Central memory CD8-positive, alpha-beta T cell (primary cell): Measurements from ENCODE around the gene RASGRP2.

Source experiments
- ATAC-seq: fragments of 150-1000 bp; cut with Tn5 transposase; replicated peaks from 2 replicates; pipeline ENCODE4 v1.10.0; 2022; ENCODE audit warnings: mild to moderate bottlenecking, moderate FRiP score, moderate number of reproducible peaks; ENCODE audit not compliant: poor library complexity, severe bottlenecking; ENCODE audit errors: extremely low read depth
- DNase-seq, 2 donors: peaks; one replicate each; pipeline ENCODE4 v3.0.0; 2021; ENCODE audit warnings: low spot score in 2 of 2
- H3K27ac Mint-ChIP-seq: one replicate; pipeline ENCODE4 v1.8.0; 2022; ENCODE audit warnings: low read depth, mild to moderate bottlenecking, moderate library complexity, mixed read lengths
- H3K27me3 Mint-ChIP-seq: one replicate; pipeline ENCODE4 v1.8.0; 2022; ENCODE audit warnings: mixed read lengths
- H3K36me3 Mint-ChIP-seq: one replicate; pipeline ENCODE4 v1.8.0; 2022; ENCODE audit warnings: mild to moderate bottlenecking, moderate library complexity, mixed read lengths; ENCODE audit not compliant: insufficient read depth
- H3K4me1 Mint-ChIP-seq: one replicate; pipeline ENCODE4 v1.8.0; 2022; ENCODE audit warnings: mixed read lengths
- H3K4me3 Mint-ChIP-seq: one replicate; pipeline ENCODE4 v1.8.0; 2022; ENCODE audit warnings: mild to moderate bottlenecking, moderate library complexity, mixed read lengths
- H3K9me3 Mint-ChIP-seq: one replicate; pipeline ENCODE4 v1.8.0; 2022; ENCODE audit warnings: mixed read lengths

Gene RASGRP2

DNA sequence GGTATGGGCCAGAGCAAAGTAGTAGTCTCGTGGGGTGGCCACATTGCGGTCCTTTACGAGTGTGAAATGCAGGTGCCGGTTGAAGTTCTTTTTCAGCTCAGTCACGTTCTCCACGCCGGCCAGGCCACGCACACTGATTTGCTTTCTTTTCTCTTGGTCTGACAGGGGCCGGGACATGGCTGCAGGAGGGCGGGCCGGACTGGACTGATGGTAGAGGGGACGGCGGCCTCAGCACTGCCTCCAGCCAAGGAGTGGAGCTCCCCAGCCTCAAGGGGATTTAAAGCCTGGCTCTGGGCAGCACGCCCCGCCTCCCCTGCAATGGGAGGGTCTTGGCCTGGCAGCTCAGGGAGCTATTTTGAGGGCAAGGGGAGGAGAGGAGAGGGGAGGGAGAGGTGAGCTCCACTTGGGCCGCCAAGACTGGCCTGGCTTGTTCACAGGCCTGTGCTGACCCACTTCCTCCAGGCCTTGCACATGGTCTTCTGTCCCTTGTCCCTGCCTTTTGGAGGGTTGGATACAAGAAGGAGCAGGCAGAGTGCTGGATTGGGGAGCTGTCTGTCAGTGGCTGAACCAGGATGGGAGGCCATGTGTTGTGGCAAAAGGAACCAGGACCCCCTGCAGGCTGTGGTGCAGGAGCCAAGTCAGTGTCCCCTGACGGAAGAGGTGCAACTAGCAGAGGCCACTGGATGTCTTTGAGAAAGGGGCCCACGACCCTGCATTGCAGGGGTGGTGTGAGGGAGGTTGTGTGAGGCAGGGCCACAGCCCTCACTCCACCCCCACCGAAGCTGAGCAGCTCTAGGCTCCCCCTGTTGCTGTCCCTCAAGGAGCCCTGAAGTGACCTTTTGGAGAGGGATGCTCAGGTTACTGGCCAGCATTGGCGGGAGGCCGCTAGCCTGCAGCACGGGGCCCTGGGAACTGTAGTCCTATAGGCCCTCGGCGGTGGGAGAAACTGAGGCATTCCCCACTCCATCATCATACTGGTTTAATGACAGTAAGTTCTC, 16.1 kb upstream of the RASGRP2 start, which contains the start of gene PYGM:
Gene PYGM, minus strand, starts transcription at position 253 of the 998 bp plus-strand sequence. Its CDS starts 76 bp downstream, at position 177.
- ATAC-seq, result no peak
- Mint-ChIP-seq H3K36me3 (peaks cover 58% of the 10 kb centered on the region), H3K4me3 (peak within 1 kb of the TSS; percentile 76), H3K27me3 (no peaks in the 10 kb centered on the region), H3K4me1 (peaks cover 54% of the 10 kb centered on the region), H3K9me3 (no peaks in the 10 kb centered on the region), H3K27ac (peak within 1 kb of the TSS; percentile 79)
- DNase-seq, result no peak

DNA sequence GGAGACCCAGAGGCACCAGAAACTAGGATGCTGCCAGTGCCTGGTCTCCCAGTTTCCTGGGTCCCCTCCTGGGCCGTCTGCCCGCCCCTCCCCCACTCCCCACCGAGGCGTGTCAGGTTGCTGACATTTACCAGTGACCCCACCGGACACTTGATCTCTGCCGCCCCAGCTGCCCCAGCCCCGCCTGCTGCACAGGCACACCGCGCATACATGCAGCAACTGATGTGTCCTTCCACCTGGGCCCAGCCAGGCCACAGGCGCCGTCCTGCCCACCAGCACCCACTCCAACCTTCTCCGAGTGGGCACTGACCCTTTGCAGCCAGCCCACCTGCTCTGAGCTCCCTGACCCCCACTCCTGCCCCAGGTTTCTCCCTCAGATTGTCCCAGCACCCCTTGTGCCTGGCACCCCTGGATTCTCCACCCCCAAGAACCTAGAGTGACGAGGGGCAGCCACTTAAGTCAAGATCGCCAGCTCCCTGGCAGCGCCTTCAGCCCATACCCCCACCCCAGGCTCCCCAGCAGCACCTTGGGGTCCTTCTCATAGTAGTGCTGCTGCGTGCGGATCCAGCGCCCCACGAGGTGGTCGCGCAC, 15.3 kb upstream of the RASGRP2 start:
- DNase-seq, result no peak
- peak overlapping the region; percentile 27 for H3K4me3 Mint-ChIP-seq
- H3K27ac Mint-ChIP-seq, result peak overlapping the region; percentile 79

DNA sequence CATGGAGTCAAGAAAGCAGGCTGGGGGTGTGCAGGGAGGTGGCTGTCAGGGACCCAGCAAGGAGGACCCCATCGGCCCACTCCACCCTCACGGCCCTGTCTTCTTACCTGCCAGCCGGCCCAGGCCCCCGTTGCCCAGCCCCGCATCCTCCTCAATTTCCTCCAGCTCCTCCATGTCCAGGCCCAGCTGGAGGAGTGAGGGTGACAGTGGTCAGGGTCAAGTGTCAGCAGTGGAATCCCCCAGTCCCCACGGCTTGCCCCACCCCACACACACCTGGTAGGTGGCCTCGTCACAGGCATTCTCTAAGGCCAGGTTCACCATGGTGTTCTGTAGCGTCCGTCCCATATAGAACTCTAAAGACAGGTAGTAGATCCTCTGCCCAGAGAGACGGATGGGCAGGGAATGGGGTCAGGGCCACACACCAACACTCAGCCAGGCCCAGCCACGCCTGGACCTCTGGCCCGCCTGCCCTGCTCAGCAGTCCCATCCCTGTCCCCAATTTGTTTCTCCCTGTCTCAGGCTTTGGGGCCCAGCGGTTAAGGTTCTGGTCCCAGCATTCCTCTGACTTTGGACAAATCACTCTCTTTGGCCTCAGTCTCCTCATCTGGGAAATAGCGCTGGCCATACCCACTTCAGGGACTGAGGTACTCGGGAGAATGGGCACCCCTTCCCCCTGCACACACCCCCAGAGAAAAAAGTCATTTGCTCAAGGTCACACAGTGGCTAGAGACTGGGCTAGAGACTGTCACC, 14.6 kb upstream of the RASGRP2 start:
- peaks cover 38% of the 10 kb centered on the region for H3K4me1 Mint-ChIP-seq

More for the DNA sequence above, 15.3 kb upstream of the RASGRP2 start:
- no peak for ATAC-seq
- Mint-ChIP-seq H3K4me1 (peaks cover 46% of the 10 kb centered on the region), H3K27me3 (no peaks in the 10 kb centered on the region), H3K36me3 (peaks cover 53% of the 10 kb centered on the region), H3K9me3 (no peaks in the 10 kb centered on the region)

GRCh38 chr11:64757549-64758329, 13.8 kb upstream of the RASGRP2 start:
- no peak overlapping the region for H3K4me3 Mint-ChIP-seq
- H3K27me3 Mint-ChIP-seq, result no peaks in the 10 kb centered on the region
- H3K4me1 Mint-ChIP-seq, result peaks cover 31% of the 10 kb centered on the region
- ATAC-seq, result no peak
- no peaks in the 10 kb centered on the region for H3K9me3 Mint-ChIP-seq
- H3K36me3 Mint-ChIP-seq, result peaks cover 46% of the 10 kb centered on the region
- DNase-seq, result no peak
- peak overlapping the region; percentile 79 for H3K27ac Mint-ChIP-seq

More for the DNA sequence above, 14.6 kb upstream of the RASGRP2 start:
- ATAC-seq (no peak), DNase-seq (no peak)
- no peaks in the 10 kb centered on the region for H3K9me3 Mint-ChIP-seq
- peaks cover 48% of the 10 kb centered on the region for H3K36me3 Mint-ChIP-seq
- H3K27ac Mint-ChIP-seq, result peak overlapping the region; percentile 32
- H3K27me3 Mint-ChIP-seq, result no peaks in the 10 kb centered on the region
- H3K4me3 Mint-ChIP-seq, result no peak overlapping the region

GRCh38 chr11:64755681-64756361, 11.9 kb upstream of the RASGRP2 start:
- ATAC-seq (no peak), DNase-seq (no peak)
- no peak overlapping the region for H3K4me3 Mint-ChIP-seq
- H3K36me3 Mint-ChIP-seq, result peaks cover 32% of the 10 kb centered on the region
- H3K27me3 Mint-ChIP-seq, result no peaks in the 10 kb centered on the region
- peaks cover 20% of the 10 kb centered on the region for H3K4me1 Mint-ChIP-seq
- H3K27ac Mint-ChIP-seq, result peak overlapping the region; percentile 13
- no peaks in the 10 kb centered on the region for H3K9me3 Mint-ChIP-seq

GRCh38 chr11:64754919-64755662, 11.1 kb upstream of the RASGRP2 start:
- no peaks in the 10 kb centered on the region for H3K9me3 Mint-ChIP-seq
- H3K4me3 Mint-ChIP-seq, result no peak overlapping the region
- H3K36me3 Mint-ChIP-seq, result peaks cover 32% of the 10 kb centered on the region
- H3K27me3 Mint-ChIP-seq, result no peaks in the 10 kb centered on the region
- DNase-seq (no peak), ATAC-seq (no peak)
- peak overlapping the region; percentile 49 for H3K27ac Mint-ChIP-seq
- H3K4me1 Mint-ChIP-seq, result peaks cover 20% of the 10 kb centered on the region

- Mint-ChIP-seq H3K27ac (peak overlapping the region; percentile 49), H3K4me1 (peaks cover 13% of the 10 kb centered on the region), H3K9me3 (no peaks in the 10 kb centered on the region), H3K27me3 (no peaks in the 10 kb centered on the region), H3K36me3 (peaks cover 25% of the 10 kb centered on the region), H3K4me3 (no peak overlapping the region)
- ATAC-seq (no peak), DNase-seq (no peak)
Observed at GRCh38 chr11:64754124-64754918, 10.4 kb upstream of the RASGRP2 start.

- Mint-ChIP-seq H3K27me3 (no peaks in the 10 kb centered on the region), H3K4me1 (peaks cover 13% of the 10 kb centered on the region), H3K4me3 (no peak overlapping the region), H3K36me3 (peaks cover 23% of the 10 kb centered on the region), H3K27ac (no peak overlapping the region), H3K9me3 (no peaks in the 10 kb centered on the region)
- no peak for DNase-seq
- no peak for ATAC-seq
Observed at GRCh38 chr11:64753380-64754123, 9.6 kb upstream of the RASGRP2 start.

GRCh38 chr11:64753019-64753379, 9.1 kb upstream of the RASGRP2 start:
- peaks cover 17% of the 10 kb centered on the region for H3K4me1 Mint-ChIP-seq
- no peaks in the 10 kb centered on the region for H3K9me3 Mint-ChIP-seq
- H3K36me3 Mint-ChIP-seq, result peaks cover 24% of the 10 kb centered on the region
- DNase-seq (no peak), ATAC-seq (no peak)
- no peak overlapping the region for H3K4me3 Mint-ChIP-seq
- H3K27ac Mint-ChIP-seq, result no peak overlapping the region
- H3K27me3 Mint-ChIP-seq, result no peaks in the 10 kb centered on the region
